NB4 (cell line): Measurements from ENCODE around the gene LACRT.

Source experiments
- MYC ChIP-seq: IDR thresholded peaks from 2 replicates; pipeline ENCODE4 v1.6.1; 2011; ENCODE audit warnings: low read depth, low read length
- POLR2A ChIP-seq: IDR thresholded peaks from 2 replicates; pipeline ENCODE4 v1.6.1; 2011; ENCODE audit warnings: mild to moderate bottlenecking; ENCODE audit not compliant: insufficient read length; ENCODE audit errors: extremely low read depth
- TF ChIP-seq, protein P1 (sequence below): IDR thresholded peaks from one replicate; pipeline ENCODE4 v1.5.1; 2012; ENCODE audit warnings: low read depth, low read length
- TF ChIP-seq, protein P2 (sequence below): IDR thresholded peaks from 2 replicates; pipeline ENCODE4 v1.6.1; 2011; ENCODE audit warnings: low read depth, low read length

DNA sequence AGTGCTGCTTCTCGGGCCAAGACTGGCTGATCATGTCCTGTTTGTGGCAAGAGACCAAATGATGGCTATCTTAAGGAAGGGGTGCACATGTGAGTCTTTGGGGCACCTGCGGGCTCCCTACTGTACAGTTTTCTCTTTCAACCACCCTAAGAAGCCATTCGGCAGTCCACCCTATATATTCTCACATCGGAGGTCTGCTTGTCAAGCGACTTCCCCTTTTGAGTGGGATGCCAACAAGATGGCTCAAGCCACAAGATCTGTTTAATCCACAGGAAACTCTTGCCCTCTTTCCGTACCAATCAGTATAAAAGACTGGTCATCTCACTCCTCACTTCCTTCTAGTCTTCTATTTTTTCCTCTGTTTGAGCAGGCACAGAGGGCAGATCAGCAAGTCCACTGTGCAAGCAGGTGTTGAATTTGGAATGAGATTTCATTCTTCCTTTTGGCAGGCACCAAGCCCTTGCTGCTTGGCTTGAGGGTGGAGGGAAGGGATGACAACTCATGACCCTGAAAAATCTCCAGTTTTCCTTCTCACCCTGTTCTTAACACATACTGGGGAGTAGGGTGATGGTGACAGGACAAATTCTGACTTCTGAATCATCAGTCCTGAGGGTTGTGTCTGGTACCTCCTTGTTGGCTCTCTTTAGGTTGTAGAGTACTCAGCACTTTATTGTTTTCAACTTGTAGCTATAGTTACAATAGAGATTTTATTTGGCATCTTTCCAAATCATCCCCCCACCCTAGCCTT lies 17.6 kb downstream of the LACRT start:
- no peak for TF ChIP-seq POLR2A
- TF ChIP-seq, protein P1, sequence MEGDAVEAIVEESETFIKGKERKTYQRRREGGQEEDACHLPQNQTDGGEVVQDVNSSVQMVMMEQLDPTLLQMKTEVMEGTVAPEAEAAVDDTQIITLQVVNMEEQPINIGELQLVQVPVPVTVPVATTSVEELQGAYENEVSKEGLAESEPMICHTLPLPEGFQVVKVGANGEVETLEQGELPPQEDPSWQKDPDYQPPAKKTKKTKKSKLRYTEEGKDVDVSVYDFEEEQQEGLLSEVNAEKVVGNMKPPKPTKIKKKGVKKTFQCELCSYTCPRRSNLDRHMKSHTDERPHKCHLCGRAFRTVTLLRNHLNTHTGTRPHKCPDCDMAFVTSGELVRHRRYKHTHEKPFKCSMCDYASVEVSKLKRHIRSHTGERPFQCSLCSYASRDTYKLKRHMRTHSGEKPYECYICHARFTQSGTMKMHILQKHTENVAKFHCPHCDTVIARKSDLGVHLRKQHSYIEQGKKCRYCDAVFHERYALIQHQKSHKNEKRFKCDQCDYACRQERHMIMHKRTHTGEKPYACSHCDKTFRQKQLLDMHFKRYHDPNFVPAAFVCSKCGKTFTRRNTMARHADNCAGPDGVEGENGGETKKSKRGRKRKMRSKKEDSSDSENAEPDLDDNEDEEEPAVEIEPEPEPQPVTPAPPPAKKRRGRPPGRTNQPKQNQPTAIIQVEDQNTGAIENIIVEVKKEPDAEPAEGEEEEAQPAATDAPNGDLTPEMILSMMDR = no peak
- TF ChIP-seq, protein P2, sequence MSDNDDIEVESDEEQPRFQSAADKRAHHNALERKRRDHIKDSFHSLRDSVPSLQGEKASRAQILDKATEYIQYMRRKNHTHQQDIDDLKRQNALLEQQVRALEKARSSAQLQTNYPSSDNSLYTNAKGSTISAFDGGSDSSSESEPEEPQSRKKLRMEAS = no peak
- no peak for TF ChIP-seq MYC
